Activated CD4-positive, alpha-beta T cell treated with anti-CD3 and anti-CD28 coated beads, Interleukin-2, amount 50 U/mL, for 24 hours (primary cell): ENCODE results near the gene NEUROG2.
"Not testable (repeated sequence)": the region's sequence is repeated elsewhere in the genome, so short reads cannot be mapped to it uniquely, and the experiment has no call there.

Experiments used
- DNase-seq, 2 donors: peaks; one replicate each; pipeline ENCODE4 v3.0.0-alpha.2; 2020; ENCODE audit warnings: low read depth in 1 of 2, low spot score in 1 of 2

NEUROG2 gene

DNA sequence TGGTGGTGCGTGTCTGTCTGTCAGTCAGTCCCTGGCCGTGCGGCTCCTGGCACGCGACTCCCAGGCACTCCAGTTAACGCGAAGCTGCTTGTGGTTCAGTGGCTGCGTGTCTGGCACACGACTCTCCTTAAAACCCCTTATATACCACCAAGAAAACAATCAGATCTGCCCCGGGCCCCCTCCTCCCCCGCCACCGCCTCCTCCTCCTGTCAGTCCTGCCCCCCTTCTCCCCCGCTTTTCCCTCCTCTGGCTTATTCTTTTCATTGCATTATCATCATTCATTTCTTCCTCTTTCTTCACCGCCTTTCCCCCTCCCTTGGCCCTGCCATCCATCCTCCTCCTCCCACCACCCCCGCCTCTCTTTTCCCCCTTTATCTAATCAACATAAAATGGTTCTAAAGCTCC, at the start of gene NEUROG2:
Gene NEUROG2, minus strand, starts transcription at position 115 of the 405 bp plus-strand sequence. CDS start 705 bp downstream, outside the sequence.
- DNase-seq = no peak

DNA sequence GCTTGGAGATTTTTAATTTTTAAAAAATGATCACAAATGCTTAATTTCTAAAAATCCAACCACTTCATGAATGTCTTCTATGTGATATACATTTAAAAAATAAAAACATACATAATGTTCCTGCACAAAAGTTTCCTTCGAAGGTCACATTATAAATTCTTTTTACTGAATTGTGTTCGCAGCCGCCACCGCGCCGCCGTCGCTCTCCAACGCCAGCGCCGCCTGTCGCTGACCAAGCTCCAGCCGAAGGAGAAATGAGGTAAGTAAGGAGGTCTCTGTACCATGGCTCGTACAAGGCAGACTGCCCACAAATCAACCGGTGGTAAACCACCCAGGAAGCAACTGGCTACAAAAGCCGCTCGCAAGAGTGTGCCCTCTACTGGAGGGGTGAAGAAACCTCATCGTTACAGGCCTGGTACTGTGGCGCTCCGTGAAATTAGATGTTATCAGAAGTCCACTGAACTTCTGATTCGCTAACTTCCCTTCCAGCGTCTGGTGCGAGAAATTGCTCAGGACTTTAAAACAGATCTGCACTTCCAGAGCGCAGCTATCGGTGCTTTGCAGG, 48.8 kb upstream of the NEUROG2 start:
- DNase-seq = no peak

DNA sequence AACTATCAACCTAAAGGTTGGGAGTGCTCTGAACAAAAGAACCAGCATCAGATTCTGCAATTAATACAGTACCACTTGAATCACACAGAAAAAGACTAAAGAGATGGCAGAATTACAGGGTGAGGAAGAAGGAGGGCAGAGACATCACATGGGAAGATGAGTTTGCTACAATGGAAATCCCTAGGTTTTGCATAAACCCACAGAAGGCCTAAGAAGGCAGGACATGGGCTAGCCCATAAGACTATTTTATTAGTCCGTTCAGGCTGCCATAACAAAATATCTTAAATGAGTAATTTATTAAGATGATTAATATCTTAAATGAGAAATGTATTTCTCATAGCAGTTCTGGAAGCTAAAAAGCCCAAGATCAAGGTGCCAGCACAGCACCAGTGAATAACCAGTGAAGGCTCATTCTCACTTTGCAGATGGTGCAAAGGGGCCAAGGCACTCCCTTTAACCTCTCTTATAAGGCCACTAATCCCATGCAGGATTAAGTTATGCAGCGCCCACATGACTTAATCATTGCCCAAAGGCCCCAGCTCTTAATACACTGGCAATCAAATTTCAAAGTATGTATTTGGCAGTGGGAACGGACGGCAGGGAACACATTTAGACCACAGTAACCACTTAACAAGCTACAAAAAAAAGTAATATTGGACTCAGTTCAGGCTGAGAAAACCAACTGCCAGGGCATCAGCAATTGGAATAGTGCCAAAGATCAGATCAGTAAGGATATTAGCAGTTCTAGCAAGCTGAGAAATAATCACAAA, 47.6 kb upstream of the NEUROG2 start:
- DNase-seq = no peak

- DNase-seq = no peak
Observed at GRCh38 chr4:112562254-112562879, 46.4 kb upstream of the NEUROG2 start.

DNA sequence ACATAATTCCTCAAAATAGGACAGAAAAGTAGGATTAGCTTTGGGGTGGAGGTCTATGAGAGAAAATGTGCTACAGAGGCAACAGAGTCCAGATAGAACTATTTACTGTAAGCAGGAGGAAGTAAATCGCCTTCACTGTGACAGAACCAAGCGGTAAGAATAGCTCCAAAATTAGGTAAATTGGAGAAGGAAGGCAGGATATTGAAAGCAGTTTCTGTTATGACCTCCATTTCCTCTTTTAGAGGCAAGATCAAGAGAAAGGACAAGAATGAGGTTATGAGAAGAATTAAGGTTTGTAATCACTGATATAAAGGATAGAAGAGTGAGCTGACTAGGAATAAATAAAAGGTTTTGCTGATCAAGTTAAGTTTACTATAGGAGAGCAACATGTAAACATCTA, 44.1 kb upstream of the NEUROG2 start:
- no peak for DNase-seq

DNA sequence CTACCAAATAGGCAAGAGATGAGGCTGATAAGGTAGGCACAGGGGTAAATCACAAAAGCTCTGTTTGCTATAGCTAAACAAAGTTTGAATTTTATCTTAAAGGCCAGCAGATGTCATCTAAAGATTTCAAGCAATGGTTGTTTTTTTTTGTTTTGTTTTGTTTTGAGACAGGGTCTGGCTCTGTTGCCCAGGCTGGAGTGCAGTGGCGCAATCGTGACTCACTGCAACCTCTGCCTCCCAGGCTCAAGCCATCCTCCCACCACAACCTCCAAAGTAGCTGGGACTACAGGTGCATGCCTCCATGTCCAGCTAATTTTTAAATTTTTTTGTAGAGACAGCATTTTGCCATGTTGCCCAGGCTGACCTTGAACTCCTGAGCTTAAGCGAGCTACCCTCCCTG, 43.1 kb upstream of the NEUROG2 start:
- no peak for DNase-seq

DNA sequence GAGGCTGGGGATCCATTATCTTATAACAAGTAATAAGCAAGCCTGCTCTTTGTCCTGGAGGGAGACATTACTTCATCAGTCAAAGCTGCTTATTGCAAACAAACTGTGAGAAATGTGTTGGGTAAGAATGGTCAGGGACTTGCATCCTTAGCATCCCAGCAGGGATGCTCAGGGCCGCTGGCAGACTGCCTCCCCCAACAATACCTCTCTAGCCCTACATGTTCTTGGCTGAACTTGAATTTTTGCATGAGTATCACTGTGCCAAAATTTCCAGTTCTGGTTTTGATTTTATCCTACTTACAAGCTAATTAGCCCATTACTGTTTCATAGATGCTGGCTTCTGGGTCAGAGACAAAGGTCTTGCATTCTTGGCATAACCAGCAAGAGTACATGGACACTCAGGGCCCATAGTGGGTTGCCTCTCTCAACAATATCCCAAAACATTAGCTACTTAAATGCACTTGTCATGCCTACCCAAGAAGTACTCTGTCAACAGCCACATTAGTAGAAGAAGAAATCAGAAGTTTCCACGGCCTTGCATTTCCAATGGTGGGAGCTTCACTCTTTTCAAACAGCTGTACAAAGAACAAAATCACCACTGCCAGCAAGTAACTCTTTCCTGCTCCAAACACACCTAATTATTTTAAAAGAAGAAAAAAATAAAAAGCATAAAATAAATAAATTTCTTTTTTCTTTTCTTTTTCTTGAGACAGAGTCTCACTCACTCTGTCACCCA, 41.9 kb upstream of the NEUROG2 start:
- no peak for DNase-seq

- DNase-seq = not testable (repeated sequence)
Observed at GRCh38 chr4:112554271-112554670, 38.3 kb upstream of the NEUROG2 start.

DNA sequence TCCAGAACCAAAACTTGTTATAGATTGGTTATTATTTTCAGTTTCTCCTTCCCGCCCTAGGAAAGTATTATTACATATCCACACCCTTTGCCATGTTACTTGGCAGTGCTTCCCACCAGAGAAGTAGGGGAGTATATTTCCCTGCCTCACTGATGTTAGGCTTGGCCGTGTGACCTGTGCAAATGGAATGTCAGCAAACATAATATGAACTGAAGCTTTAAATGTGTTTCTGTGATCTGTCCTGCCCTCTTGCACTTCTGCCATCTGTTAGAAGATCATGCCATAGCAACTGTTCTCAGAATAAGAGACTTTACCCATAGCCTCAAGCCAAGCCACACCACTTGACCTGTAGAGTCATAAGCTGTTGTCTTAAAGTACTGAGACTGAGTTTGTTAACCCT, 36.7 kb upstream of the NEUROG2 start:
- no peak for DNase-seq

DNA sequence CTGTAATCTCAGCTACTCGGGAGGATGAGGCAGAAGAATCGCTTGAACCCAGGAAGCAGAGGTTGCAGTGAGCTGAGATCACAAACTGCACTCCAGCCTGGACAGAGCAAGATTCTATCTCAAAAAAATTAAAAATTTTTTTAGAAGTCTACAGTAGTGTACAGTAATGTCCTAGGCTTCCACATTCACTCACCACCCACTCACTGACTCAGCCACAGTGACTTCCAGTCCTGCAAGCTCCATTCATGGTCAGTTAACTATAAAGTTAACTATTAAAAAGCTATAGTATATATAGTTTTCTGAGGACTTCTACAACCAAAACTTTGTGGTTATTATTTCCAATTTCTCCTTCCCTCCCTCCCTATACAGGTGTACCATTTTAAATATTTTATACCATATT, 34.7 kb upstream of the NEUROG2 start:
- DNase-seq = no peak

DNA sequence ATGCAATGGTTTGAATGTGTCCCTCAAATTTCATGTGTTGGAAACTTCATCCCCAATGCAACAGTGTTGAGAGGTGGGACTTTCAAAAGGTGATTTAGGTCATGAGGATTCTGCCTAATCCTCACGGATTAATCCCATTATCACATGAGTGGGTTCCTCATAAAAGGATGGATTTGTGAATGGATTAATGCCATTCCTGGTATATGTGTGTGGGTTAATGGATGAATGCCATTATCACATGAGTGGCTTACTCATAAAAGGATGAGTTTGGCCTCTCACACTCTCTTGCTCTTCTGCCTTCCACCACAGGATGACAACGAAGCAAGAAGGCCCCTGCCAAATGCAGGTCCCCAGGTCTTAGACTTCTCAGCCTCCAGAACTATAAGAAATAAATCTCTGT, 30.5 kb upstream of the NEUROG2 start:
- DNase-seq = no peak

- no peak for DNase-seq
Observed at GRCh38 chr4:112545346-112545745, 29.4 kb upstream of the NEUROG2 start.

- no peak for DNase-seq
Observed at GRCh38 chr4:112540695-112541094, 24.7 kb upstream of the NEUROG2 start.

DNA sequence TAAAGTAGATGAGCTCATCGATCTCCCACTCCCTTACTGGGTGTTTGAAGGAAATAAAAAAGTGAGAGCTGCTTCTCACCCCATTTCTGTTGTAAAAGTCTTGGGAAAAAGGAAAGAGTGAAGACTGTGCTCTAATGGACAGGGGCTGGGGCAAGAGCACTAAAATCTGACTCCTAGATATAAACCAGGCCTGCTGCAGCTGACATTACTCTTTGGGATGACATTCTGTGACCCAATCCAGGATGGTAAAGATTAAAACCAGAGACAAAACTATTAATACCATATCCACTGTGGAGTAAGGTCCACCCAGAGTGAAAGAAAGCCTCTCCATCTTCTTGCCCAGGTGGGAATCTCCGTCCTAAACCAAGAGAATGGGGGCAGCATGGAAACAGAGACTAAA, 20.1 kb upstream of the NEUROG2 start:
- DNase-seq = no peak

- DNase-seq = no peak
Observed at GRCh38 chr4:112532267-112532666, 16.3 kb upstream of the NEUROG2 start.

DNA sequence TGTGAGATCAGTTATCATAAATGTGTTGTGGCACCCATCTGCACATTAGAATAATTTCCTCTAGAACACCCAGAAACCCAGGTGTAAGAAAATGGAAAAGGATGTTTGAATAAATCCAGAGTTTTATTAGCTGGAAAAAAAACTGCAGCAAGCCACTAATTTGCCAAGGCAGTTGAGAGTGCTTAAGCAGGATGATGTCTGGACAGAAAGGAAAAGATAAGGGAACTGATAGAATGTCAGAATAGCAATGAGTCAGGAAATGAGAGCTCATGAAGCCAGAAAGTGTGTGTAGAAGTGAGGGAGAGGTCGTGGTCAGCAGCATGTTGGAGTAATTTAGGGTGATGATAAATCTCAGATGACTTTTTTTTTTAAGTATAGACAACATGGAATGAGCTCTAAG, 15.2 kb upstream of the NEUROG2 start:
- no peak for DNase-seq

DNA sequence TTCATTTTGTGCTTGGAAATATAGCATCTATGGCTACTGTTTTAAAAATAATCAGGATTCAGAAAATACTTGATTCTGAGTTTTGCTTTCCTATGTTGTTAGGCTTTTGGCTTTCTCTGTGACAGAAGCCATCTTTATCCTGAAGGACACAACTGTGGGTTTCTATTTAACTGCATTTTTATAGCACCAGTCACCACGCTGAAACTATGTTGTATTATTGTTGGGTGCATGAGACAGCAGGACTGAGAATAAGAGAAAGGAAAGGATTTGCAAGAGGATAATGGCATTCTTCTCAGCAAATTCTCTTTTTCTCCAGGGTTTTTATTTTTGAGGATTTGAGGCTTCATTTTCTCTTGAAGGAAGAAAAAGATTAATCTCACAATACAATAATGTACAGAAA, 10.1 kb upstream of the NEUROG2 start:
- no peak for DNase-seq

- peak; percentile 53 to 64 for DNase-seq
Observed at GRCh38 chr4:112523764-112524505, 8.0 kb upstream of the NEUROG2 start.

DNA sequence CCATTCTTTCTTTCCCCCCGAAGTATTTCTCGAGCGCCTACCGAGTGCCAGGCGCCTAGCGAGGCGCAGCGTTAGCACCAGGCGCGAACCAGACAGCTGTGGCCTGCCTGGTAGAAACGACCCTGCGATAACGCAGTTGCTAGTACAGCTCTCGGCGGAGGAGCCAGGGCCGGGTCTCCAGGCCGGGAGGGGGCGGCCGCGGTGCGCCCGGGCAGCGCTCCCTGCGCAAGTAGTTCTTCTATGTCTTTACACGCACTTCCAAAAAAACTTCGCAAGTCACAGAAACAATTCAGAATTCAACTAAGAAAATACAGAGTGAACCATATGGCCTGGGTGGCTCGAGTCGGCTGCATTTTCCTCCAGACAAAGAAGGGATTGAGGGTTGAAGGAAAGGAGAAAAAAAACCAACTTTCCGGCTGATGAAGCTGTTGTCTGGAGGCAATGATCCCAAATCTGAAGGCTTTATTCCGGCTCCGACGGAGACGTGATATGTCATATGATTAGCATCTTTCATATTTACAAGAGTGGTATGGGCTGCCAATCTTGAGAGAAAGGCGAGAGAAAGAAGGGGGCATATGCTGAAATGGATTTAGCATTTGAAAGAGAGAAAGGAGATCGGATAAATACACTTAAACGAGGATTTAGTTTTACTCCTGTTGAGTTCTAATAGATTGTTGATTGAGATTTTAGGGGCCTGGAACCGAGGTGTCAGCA, 7.2 kb upstream of the NEUROG2 start:
- DNase-seq = no peak

DNA sequence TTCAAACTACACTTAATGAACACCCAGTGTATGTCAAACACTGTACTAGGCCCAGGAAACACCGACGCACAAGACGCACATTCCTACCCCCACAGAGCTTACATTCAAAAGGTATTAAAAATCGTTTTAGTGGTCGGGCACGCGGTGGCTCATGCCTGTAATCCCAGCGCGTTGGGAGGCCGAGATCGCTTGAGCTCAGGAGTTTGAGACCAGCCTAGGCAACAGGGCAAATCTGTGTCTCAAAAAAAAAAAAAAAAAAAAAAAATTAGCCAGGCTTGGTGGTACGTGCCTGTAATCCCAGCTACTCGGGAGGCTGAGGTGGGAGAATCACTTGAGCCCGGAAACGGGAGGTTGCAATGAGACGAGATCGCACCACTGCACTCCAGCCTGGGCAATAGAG, 6.5 kb upstream of the NEUROG2 start:
- DNase-seq = not testable (repeated sequence)
